ENCODE data around the gene ADAMTSL1.

- TF ChIP-seq CTCF (IDR thresholded peaks at IDR 0.05; ENCODE audit: insufficient read depth, low read length, poor library complexity, severe bottlenecking) (no peak), EZH2phosphoT487 (conservative IDR thresholded peaks at IDR 0.05; ENCODE audit: low read length) (no peak)
Measured at GRCh38 chr9:18555105-18555883, 81.3 kb downstream of the ADAMTSL1 start.

All from SU-DHL-6 (cell line).